GM21360 (cell line): ENCODE results near the gene CYP4Z1.
"Not testable (repeated sequence)": the region's sequence is repeated elsewhere in the genome, so short reads cannot be mapped to it uniquely, and the experiment has no call there.

Experiments used
- ATAC-seq: cut with Tn5 transposase; IDR thresholded peaks from one replicate; pipeline ENCODE4 v1.9.1; 2021; ENCODE audit warnings: mild to moderate bottlenecking, moderate library complexity; ENCODE audit not compliant: unreplicated experiment

CYP4Z1 gene

DNA sequence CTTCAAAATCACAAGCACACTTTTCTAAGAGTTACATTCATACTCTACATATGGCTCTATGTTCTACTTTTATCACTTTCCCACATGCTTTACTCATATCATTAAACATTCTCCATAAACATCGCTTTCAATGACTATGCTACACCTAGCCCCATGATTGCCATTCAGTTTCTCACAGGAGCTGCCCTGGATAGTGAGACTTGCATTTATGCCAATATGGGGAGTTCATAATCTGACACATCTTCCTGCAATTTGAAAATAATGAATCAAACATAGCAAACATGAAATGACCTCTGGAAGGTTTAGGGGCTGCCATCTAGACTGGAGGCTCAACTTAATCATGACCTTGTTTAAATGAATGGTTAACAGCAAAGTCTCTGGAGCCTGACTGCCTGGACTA lies 61.2 kb downstream of the CYP4Z1 start:
- ATAC-seq, result no peak

DNA sequence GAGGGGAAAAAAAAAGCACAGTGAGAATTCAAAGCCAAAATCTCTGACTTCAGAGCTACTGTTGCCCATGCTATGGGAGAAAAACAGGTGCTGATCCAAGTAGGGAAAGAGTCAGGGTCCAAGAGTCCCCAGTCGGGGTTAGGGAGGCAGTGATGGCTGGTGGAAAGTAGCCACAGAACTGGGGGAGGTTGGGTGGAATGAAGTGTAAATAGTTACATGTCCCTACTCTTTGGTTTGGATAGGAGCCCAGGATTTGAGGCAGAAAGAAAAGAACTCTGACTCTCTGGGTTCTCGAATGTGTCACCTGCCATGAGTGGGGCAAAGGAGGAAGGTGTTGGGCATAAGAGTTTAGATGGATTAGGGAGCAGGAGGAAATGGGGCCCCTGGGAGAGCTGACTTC lies 61.8 kb downstream of the CYP4Z1 start:
- ATAC-seq, result not testable (repeated sequence)

DNA sequence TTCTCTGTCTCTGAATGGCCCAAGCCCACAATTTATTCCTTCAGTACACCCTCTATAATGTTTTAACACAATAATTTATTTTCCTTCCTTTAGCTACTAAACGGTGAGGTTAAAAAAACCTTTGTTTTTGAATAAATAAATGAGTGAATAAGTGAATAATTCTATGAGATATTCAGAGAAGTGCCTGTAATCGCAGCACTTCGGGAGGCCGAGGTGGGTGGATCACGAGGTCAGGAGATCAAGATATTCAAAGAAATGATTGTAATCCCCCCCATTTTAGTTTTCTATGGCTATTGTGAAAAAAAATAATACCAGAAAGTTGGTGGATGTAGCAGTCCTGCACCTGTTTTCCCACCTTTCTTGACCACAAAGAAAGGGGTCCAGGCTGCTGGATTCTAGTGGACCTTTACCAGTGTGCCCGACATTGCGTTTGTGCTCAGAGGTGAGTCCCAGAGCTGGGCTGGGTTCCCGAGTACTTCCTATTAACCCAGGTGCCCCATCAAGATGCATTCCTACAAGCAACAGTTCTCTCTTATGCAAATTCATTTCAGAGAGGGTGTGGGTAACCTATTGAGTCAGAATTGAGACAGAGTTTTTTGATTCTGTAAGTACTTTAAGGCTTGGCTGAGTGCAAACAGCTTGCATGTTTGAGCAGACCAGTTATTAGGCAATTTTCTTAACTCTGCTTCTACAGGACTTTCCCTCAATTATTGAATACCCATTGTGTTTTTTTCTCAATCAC lies 62.6 kb downstream of the CYP4Z1 start:
- not testable (repeated sequence) for ATAC-seq

DNA sequence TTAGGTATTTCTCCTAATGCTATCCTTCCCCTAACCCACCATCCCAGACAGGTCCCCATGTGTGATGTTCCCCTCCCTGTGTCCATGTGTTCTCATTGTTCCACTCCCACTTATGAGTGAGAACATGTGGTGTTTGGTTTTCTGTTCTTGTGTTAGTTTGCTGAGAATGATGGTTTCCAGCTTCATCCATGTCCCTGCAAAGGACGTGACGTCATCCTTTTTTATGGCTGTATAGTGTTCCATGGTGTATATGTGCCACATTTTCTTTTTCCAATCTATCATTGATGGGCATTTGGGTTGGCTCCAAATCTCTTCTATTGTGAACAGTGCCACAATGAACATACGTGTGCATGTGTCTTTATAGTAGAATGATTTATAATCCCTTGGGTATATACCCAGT lies 65.6 kb downstream of the CYP4Z1 start:
- ATAC-seq, result not testable (repeated sequence)

DNA sequence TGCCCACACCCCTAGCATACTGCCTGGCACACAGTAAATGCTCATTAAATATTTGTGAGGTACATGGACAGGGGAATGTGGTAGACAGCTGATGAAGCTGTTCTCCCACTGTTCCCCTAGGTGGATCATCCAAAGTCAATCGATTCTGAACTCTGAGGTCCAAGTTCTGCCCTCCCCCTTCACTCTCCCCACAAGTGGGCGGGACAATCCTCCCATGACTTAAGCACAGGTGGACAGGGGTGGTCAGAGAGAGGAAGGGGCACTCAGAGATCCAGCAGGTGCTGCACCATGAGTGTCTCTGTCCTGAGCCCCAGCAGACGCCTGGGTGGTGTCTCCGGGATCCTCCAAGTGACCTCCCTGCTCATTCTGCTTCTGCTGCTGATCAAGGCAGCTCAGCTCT lies 70.2 kb downstream of the CYP4Z1 start, which contains the start of gene CYP4A22:
TSS of gene CYP4A22 (plus strand) at position 244 of the 400 bp plus-strand sequence. CDS start at position 289, 45 bp downstream.
- no peak for ATAC-seq

DNA sequence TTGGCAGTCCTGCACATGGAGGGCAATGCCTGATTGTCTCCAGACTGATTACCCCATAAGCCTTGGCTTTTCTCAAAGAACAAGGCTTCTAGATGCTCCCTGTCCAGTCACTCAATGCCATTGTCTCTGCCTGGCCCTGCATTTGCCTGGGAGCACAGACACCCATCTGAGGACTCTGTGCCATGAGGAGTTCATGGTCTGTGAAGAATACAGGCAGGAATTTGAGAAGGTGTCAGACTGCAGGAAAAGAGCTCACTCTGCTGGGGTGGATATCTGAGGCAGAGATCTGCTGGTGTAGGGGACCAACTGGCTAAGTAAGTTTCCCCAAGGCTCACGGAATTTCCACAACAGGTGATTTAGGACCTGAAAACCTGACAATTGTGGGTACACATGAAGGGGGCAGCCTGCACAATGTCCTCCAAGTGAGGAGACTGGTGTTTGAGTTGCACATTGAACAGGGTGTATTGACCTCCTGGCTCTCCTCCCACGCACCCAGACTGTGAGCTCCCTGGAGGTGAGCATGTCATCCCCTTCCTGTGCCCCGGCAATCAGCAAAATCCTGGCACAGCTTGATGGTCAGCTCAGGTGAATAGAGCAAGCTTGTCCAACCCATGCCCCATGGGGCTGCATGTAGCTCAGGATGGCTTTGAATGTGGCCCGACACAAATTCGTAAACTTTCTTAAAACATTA lies 71.0 kb downstream of the CYP4Z1 start:
- no peak for ATAC-seq

DNA sequence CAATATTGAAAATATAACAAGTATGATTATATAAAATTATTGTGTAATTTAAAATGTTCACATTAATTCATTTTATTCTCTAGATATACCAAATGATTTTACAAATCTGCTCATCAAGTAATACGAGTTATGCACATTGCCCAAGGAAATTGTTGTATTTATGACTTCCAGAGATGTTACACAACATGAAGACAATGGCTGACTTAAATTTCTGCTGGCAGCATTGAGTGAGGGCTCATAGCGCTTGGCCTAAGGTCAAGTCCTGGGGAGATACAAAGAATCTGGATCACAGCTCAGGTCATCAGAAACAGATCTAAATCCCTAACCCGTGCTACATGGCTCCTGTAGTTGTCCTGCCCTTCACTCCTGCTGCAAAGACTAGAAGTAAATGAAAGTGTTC lies 73.3 kb downstream of the CYP4Z1 start:
- not testable (repeated sequence) for ATAC-seq

DNA sequence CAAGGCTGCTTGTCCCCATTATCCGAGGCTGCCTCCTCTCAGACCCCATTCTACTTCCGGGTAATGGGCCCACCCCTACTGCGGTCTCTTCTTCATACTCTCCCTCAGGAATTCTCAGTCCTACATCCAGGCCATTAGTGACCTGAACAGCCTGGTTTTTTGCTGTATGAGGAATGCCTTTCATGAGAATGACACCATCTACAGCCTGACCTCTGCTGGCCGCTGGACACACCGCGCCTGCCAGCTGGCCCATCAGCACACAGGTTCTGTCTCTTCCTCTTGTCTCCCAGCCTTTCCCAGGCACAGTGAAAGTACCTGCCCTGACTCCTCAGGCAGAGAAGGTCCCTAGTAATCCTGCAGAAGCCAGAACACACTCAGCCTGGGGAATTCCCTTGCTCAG lies 76.6 kb downstream of the CYP4Z1 start:
- not testable (repeated sequence) for ATAC-seq

DNA sequence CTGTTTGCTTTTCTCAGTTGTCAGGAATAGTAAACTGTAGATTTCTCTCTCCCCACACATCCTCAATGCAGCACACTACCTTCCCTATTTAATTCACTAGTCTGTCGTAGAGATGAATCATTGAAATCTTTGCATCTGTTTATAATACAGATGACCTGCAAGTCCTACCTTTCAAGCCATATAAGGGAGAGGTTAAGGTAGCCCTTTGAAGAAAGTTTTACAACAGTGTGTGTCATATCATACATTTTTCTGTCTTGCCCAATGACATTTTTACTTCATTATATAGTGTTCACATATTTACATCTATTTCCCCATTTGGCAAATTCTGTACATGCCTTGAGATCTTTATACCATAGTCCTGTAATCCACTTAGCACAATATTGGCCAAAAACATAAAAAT lies 79.5 kb downstream of the CYP4Z1 start:
- ATAC-seq, result not testable (repeated sequence)

DNA sequence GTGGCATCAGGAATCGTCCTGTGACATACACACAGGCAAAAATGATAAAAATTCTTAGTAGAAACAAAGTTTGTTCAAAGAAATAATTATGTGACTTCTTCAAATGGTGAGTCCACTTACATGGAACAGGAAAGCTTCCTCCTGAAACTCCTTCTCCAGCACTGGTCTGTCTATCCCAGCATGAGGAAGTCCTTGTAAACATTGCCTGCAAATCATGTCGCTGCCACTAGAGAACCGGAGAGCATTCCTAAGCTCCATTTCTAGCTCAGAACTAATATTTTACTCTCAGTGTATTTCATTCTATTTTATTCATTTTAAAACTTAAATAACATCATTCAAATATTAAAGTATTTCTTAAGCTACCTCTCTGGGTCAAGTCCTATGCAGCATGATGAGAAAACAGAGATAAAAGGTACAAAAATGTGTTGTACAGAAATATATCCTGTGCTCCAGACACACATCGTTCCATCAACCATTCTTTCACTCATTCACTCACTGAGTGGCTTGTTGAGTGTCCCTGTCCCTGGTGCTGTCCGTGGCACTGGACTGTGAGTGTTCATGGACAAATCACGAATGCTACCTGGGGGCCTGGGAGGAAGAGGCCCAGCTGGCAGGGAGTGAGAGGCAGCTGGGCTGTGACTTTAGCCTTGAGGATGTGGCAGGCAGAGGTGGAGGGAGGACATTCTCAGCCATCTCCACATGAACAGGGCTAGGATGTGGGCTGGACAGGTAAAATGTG lies 80.2 kb downstream of the CYP4Z1 start:
- no peak for ATAC-seq

DNA sequence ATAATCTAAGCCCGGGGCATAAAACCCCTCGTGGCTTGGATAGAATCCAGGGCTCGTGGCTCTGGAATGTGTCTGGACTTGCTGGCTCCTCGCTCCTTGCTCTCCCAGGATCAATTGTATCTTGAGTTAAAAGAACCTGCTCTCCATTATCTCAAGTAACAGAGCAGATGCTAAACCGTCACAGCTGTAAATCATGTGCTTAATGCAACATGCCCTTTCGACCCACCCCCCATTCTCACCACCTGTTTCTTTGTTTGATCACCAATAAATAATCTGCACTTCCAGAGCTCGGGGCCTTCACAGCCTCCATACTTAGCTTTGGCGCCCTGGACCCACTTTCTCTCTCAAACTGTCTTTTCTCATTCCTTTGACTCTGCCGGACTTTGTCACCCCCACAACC lies 82.1 kb downstream of the CYP4Z1 start:
- ATAC-seq, result not testable (repeated sequence)

DNA sequence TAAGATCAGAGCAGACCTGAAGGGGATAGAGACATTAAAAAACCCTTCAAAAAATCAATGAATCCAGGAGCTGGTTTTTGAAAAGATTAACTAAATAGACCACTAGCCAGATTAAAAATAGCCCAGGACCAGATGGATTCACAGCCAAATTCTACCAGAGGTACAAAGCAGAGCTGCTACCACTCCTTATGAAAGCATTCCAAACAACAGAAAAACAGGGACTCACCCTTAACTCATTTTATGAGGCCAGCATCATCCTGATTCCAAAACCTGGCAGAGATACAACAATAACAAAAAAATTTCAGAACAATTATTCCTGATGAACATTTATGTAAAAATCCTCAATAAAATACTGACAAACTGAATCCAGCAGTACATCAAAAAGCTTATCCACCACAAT lies 89.4 kb downstream of the CYP4Z1 start:
- not testable (repeated sequence) for ATAC-seq

DNA sequence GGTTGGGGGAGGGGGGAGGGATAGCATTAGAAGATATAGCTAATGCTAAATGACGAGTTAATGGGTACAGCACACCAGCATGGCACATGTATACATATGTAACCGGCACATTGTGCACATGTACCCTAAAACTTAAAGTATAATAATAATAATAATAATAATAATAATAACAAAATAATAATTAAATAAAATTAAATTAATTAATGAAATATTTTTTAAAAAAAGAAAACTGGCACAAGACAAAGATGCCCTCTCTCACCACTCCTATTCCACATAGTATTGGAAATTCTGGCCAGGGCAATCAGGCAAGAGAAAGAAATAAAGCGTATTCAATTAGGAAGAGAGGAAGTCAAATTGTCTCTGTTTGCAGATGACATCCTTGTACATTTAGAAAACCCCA lies 90.9 kb downstream of the CYP4Z1 start:
- ATAC-seq, result not testable (repeated sequence)

DNA sequence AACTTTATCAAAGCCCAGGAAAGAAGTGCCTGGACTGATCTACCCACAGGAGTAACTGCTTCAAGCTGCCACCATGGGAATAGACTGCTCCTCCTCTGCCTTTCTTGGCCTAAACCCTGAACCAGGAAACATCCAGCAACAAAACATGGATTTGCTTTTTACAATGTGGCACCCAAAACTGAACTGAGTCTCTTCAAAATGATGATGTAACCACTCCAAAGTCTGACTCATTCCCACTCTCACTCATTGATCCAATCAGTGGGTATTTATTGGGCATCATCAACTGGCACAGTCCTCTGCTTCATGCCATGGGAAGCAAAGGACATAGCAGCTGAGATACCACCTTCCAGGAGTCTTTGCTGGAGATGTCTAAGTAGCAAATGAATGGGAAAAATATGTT lies 93.7 kb downstream of the CYP4Z1 start:
- ATAC-seq, result no peak

DNA sequence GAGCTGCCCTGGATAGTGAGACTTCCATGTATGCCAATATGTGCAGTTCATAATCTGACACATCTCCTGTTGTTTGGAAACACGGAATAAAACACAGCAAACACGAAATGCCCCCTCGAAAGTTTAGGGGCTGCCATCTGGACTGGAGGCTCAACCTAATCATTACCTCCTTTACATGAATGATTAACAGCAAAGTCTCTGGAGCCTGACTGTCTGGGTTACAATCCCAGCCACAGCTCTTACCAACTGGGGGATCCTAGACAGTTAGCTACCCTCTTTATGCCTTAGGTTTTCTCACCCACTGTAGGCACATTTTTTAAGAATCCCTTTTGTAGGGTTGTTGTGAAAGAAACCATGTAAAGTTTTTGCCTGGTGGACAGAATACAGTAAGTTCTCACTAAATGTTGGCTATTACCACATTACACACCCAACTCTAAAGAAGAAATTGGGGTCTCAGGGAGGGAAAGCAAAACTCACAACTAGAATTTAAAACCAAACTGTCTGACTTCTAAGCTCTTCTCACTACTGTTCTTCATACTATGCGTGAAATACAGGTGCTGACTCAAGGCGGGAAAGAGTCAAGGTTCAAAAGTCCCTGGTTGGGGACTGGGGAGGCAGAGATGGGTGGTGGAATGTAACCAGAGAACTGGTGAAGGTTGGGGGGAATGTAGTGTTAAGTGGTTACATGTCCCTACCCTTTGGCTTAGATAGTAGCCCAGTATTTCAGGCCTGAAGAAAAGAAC lies 94.4 kb downstream of the CYP4Z1 start:
- ATAC-seq, result no peak

DNA sequence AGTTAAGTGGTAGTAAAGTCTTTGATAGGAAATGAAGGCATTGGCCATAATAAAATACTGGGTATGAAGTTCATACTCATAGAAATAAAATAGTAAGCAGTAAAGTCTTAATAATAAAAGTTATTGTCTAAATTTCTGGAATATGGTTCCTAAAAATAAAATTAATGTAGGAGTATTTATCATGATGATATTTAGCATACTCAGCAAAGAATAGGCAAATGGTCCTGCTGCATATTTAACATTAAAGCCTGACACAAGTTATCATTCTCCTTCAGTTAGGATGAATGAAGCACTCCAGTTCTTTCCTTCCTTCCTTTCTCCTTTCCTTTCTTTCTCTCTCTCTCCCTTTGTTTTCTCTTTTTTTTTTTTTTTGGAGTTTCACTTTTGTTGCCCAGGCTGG lies 97.5 kb downstream of the CYP4Z1 start:
- ATAC-seq, result no peak
